Measurements from ENCODE around the gene HUS1.
"Not testable (repeated sequence)": the region's sequence is repeated elsewhere in the genome, so short reads cannot be mapped to it uniquely, and the experiment has no call there.

The HUS1 gene

DNA sequence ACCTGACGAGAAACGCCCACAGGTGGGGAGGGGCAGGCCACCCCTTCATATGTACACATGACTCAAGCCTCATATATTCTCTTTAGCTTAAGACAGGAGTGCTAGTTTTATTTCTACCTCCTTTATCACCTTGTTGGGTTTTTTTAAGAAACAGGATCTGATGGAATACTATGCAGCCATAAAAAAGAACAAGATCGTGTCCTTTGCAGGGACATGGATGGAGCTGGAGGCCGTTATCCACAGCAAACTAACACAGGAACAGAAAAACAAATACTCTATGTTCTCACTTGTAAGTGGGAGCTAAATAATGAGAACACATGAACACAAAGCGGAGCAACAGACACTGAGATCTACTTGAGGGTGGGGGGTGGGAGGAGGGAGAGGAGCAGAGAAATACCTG is 11.2 kb upstream of the HUS1 start:
- TF ChIP-seq, protein P1, sequence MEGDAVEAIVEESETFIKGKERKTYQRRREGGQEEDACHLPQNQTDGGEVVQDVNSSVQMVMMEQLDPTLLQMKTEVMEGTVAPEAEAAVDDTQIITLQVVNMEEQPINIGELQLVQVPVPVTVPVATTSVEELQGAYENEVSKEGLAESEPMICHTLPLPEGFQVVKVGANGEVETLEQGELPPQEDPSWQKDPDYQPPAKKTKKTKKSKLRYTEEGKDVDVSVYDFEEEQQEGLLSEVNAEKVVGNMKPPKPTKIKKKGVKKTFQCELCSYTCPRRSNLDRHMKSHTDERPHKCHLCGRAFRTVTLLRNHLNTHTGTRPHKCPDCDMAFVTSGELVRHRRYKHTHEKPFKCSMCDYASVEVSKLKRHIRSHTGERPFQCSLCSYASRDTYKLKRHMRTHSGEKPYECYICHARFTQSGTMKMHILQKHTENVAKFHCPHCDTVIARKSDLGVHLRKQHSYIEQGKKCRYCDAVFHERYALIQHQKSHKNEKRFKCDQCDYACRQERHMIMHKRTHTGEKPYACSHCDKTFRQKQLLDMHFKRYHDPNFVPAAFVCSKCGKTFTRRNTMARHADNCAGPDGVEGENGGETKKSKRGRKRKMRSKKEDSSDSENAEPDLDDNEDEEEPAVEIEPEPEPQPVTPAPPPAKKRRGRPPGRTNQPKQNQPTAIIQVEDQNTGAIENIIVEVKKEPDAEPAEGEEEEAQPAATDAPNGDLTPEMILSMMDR (IDR thresholded peaks at IDR 0.05; ENCODE audit: low read depth, low read length, poor library complexity, severe bottlenecking) = no peak
- TF ChIP-seq EZH2phosphoT487 (IDR thresholded peaks at IDR 0.05; ENCODE audit: borderline replicate concordance, low read length) = no peak
- H3K4me3 ChIP-seq (ENCODE audit: low read length) = no peak overlapping the region
- H3K9me2 ChIP-seq (replicated peaks; ENCODE audit: control insufficient read depth, low read length) = no peaks in the 10 kb centered on the region
- no peaks in the 10 kb centered on the region for H3K9me3 ChIP-seq (ENCODE audit: control insufficient read depth, insufficient read depth, low read length)
- peaks cover 17% of the 10 kb centered on the region for H3K4me1 ChIP-seq (ENCODE audit: control insufficient read depth, low read length)
- H3F3A ChIP-seq (ENCODE audit: control insufficient read depth, insufficient read depth) = peaks cover 6% of the 10 kb centered on the region
- H3K79me2 ChIP-seq (ENCODE audit: control insufficient read depth, low read length) = no peaks in the 10 kb centered on the region
- no peak overlapping the region for H3K4me2 ChIP-seq (ENCODE audit: low read length)
- no peaks in the 10 kb centered on the region for H3K27me3 ChIP-seq (ENCODE audit: control insufficient read depth, low read length)
- H4K20me1 ChIP-seq (ENCODE audit: control insufficient read depth, insufficient read depth, low read depth, low read length) = no peaks in the 10 kb centered on the region
- H3K36me3 ChIP-seq (ENCODE audit: control insufficient read depth, low read length) = no peaks in the 10 kb centered on the region
- H3K27ac ChIP-seq (ENCODE audit: low read depth, low read length) = no peak overlapping the region

DNA sequence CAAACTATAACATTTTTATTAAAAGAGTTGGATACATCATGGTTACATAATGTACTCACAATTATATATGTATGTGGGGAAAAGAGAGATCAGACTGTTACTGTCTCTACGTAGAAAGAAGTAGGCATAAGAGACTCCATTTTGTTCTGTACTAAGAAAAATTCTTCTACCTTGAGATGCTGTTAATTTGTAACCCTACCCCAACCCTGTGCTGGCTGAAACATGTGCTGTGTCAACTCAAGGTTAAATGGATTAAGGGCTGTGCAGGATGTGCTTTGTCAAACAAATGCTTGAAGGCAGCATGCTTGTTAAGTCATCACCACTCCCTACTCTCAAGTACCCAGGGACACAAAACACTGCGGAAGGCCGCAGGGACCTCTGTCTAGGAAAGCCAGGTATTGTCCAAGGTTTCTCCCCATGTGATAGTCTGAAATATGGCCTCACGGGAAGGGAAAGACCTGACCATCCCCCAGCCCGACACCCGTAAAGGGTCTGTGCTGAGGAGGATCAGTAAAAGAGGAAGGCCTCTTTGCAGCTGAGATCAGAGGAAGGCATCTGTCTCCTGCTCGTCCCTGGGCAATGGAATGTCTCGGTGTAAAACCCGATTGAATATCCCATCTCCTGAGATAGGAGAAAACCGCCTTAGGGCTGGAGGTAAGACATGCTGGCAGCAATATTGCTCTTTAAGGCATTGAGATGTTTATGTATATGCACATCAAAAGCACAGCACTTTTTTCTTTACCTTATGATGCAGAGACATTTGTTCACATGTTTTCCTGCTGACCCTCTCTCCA is 10.4 kb upstream of the HUS1 start:
- H3K4me2 ChIP-seq (ENCODE audit: low read length); H3K9me3 ChIP-seq (ENCODE audit: control insufficient read depth, insufficient read depth, low read length); H3F3A ChIP-seq (ENCODE audit: control insufficient read depth, insufficient read depth); H3K27ac ChIP-seq (ENCODE audit: low read depth, low read length); H4K20me1 ChIP-seq (ENCODE audit: control insufficient read depth, insufficient read depth, low read depth, low read length); H3K27me3 ChIP-seq (ENCODE audit: control insufficient read depth, low read length); H3K4me3 ChIP-seq (ENCODE audit: low read length); H3K36me3 ChIP-seq (ENCODE audit: control insufficient read depth, low read length); H3K9me2 ChIP-seq (replicated peaks; ENCODE audit: control insufficient read depth, low read length); H3K79me2 ChIP-seq (ENCODE audit: control insufficient read depth, low read length): not testable (repeated sequence)
- H3K4me1 ChIP-seq (ENCODE audit: control insufficient read depth, low read length) = peaks cover 17% of the 10 kb centered on the region

DNA sequence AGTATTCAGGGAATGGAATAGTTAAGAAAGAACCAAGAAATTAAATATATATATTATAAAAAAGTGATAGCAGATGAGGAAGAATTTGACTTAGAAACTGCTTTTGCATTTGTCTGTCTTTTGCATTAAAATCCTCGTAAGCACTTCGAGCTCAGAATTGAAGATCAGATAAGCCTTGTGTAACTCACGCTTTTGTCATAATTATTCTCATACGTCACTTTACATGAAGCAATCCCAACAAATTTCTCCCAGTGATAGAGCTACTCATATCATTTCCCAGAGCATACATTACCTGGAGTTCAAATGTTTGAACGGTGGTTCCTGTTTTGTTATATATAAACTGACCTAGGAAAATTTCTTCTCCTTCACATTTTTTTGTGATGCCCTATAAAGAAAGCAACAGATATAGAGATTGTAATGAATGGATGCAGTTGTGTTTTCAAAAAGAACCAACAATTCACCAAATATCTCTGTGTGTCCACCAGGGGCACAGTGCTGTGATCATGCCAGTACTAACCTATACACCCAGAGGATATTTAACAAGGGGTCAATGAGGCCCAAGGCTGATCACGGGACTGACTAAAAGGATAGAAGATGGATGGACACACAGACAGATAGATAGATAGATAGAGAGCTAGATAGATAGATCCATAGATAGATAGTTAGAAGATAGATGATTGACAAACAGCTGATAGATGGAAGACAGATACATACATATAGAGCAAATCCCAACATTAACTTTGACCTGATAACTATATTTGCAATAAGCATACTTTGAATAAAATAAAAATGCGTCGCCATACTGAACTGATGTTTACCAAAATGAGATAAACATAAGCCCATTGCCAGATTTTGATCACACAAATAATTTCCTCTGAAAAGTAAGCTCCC is 9.3 kb upstream of the HUS1 start:
- peaks cover 6% of the 10 kb centered on the region for H3F3A ChIP-seq (ENCODE audit: control insufficient read depth, insufficient read depth)
- no peak overlapping the region for H3K4me2 ChIP-seq (ENCODE audit: low read length)
- H3K27me3 ChIP-seq (ENCODE audit: control insufficient read depth, low read length) = no peaks in the 10 kb centered on the region
- H3K4me1 ChIP-seq (ENCODE audit: control insufficient read depth, low read length) = peaks cover 17% of the 10 kb centered on the region
- H3K9me2 ChIP-seq (replicated peaks; ENCODE audit: control insufficient read depth, low read length) = no peaks in the 10 kb centered on the region
- H4K20me1 ChIP-seq (ENCODE audit: control insufficient read depth, insufficient read depth, low read depth, low read length) = no peaks in the 10 kb centered on the region
- no peak for TF ChIP-seq EZH2phosphoT487 (IDR thresholded peaks at IDR 0.05; ENCODE audit: borderline replicate concordance, low read length)
- TF ChIP-seq, protein P1 (IDR thresholded peaks at IDR 0.05; ENCODE audit: low read depth, low read length, poor library complexity, severe bottlenecking) = peak; percentile 67
- no peak overlapping the region for H3K27ac ChIP-seq (ENCODE audit: low read depth, low read length)
- no peak overlapping the region for H3K4me3 ChIP-seq (ENCODE audit: low read length)
- no peaks in the 10 kb centered on the region for H3K9me3 ChIP-seq (ENCODE audit: control insufficient read depth, insufficient read depth, low read length)
- no peaks in the 10 kb centered on the region for H3K36me3 ChIP-seq (ENCODE audit: control insufficient read depth, low read length)
- H3K79me2 ChIP-seq (ENCODE audit: control insufficient read depth, low read length) = no peaks in the 10 kb centered on the region

DNA sequence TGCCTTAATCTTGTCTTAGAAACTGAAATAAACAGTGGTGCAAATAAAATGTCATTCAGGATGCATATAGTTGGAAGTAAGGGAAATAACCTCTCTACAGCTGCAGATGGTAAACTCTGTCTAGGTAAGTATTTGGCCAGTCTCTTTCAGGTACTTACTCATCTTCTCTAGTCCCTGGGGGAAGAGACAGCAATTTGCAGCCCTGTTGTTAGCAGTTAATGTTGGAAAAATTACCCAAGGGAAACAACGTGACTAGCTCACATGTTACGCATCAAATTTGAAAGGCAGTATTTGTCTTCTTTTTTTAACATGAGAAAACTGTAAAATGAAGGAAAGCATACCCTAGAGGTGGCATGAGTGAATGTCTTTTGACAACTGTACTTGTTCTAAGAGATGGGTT is 3.2 kb upstream of the HUS1 start:
- H3K4me1 ChIP-seq (ENCODE audit: control insufficient read depth, low read length) = peaks cover 17% of the 10 kb centered on the region
- TF ChIP-seq, protein P1 (IDR thresholded peaks at IDR 0.05; ENCODE audit: low read depth, low read length, poor library complexity, severe bottlenecking) = no peak
- TF ChIP-seq EZH2phosphoT487 (IDR thresholded peaks at IDR 0.05; ENCODE audit: borderline replicate concordance, low read length) = no peak
- H3K36me3 ChIP-seq (ENCODE audit: control insufficient read depth, low read length) = peaks cover 14% of the 10 kb centered on the region
- no peaks in the 10 kb centered on the region for H3K9me2 ChIP-seq (replicated peaks; ENCODE audit: control insufficient read depth, low read length)
- no peak overlapping the region for H3K27ac ChIP-seq (ENCODE audit: low read depth, low read length)
- peaks cover 14% of the 10 kb centered on the region for H3K79me2 ChIP-seq (ENCODE audit: control insufficient read depth, low read length)
- H4K20me1 ChIP-seq (ENCODE audit: control insufficient read depth, insufficient read depth, low read depth, low read length) = no peaks in the 10 kb centered on the region
- no peak overlapping the region for H3K4me3 ChIP-seq (ENCODE audit: low read length)
- no peaks in the 10 kb centered on the region for H3K9me3 ChIP-seq (ENCODE audit: control insufficient read depth, insufficient read depth, low read length)
- H3K27me3 ChIP-seq (ENCODE audit: control insufficient read depth, low read length) = no peaks in the 10 kb centered on the region
- no peak overlapping the region for H3K4me2 ChIP-seq (ENCODE audit: low read length)
- peaks cover 18% of the 10 kb centered on the region for H3F3A ChIP-seq (ENCODE audit: control insufficient read depth, insufficient read depth)

DNA sequence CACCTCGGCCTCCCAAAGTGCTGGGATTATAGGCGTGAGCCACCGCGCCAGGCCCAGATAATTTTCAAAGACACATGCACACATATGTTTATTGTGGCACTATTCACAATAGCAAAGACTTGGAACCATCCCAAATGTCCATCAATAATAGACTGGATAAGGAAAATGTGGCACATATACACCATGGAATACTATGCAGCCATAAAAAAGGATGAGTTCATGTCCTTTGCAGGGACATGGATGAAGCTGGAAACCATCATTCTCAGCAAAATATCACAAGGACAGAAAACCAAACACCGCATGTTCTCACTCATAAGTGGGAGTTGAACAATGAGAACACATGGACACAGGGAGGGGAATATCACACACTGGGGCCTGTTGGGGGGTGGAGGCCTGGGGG is 1.2 kb upstream of the HUS1 start:
- not testable (repeated sequence) for H4K20me1 ChIP-seq (ENCODE audit: control insufficient read depth, insufficient read depth, low read depth, low read length); H3K9me2 ChIP-seq (replicated peaks; ENCODE audit: control insufficient read depth, low read length); H3K27me3 ChIP-seq (ENCODE audit: control insufficient read depth, low read length); H3K4me2 ChIP-seq (ENCODE audit: low read length); H3K4me3 ChIP-seq (ENCODE audit: low read length); H3K9me3 ChIP-seq (ENCODE audit: control insufficient read depth, insufficient read depth, low read length); H3K27ac ChIP-seq (ENCODE audit: low read depth, low read length)
- H3F3A ChIP-seq (ENCODE audit: control insufficient read depth, insufficient read depth) = peaks cover 18% of the 10 kb centered on the region
- H3K4me1 ChIP-seq (ENCODE audit: control insufficient read depth, low read length) = peaks cover 17% of the 10 kb centered on the region
- peaks cover 22% of the 10 kb centered on the region for H3K79me2 ChIP-seq (ENCODE audit: control insufficient read depth, low read length)
- H3K36me3 ChIP-seq (ENCODE audit: control insufficient read depth, low read length) = peaks cover 33% of the 10 kb centered on the region
